Adipocyte (in vitro differentiated cells): ENCODE results near the gene NOS1AP.
A peak's percentile ranks its signal among the peaks of the same experiment; 100 is the strongest.

ENCODE experiments used
- DNase-seq: peaks from one replicate; pipeline ENCODE4 v3.0.0-alpha.2; 2015; ENCODE audit warnings: low read depth
- H3K27me3 ChIP-seq: replicated peaks from 2 replicates; pipeline ENCODE4 v1.7.0; 2013; ENCODE audit warnings: mild to moderate bottlenecking, low read length, moderate library complexity; ENCODE audit not compliant: control insufficient read depth, insufficient read depth
- H3K36me3 ChIP-seq: 2 replicates; pipeline ENCODE4 v1.7.0; 2013; ENCODE audit warnings: low read length, mild to moderate bottlenecking, moderate library complexity; ENCODE audit not compliant: control insufficient read depth, insufficient read depth, severe bottlenecking
- H3K4me1 ChIP-seq: 2 replicates; pipeline ENCODE4 v1.7.0; 2013; ENCODE audit warnings: mild to moderate bottlenecking, low read length, moderate library complexity; ENCODE audit not compliant: control insufficient read depth, insufficient read depth
- H3K4me3 ChIP-seq: 2 replicates; pipeline ENCODE4 v1.7.0; 2013; ENCODE audit warnings: mild to moderate bottlenecking, low read length, moderate library complexity
- H3K9ac ChIP-seq: 2 replicates; pipeline ENCODE4 v1.7.0; 2013; ENCODE audit warnings: mild to moderate bottlenecking, low read length, moderate library complexity
- H3K9me3 ChIP-seq: 2 replicates; pipeline ENCODE4 v1.7.0; 2013; ENCODE audit warnings: mild to moderate bottlenecking, low read length, moderate library complexity; ENCODE audit not compliant: control insufficient read depth

Gene NOS1AP

GRCh38 chr1:162138112-162138511 is 68.6 kb downstream of the NOS1AP start:
- Histone ChIP-seq H3K9ac (no peak overlapping the region), H3K4me1 (peaks cover 15% of the 10 kb centered on the region), H3K4me3 (no peak overlapping the region), H3K36me3 (no peaks in the 10 kb centered on the region), H3K9me3 (no peaks in the 10 kb centered on the region), H3K27me3 (no peaks in the 10 kb centered on the region)
- DNase-seq: no peak

GRCh38 chr1:162138599-162139181 is 69.2 kb downstream of the NOS1AP start:
- DNase-seq: no peak
- Histone ChIP-seq H3K27me3 (no peaks in the 10 kb centered on the region), H3K4me3 (no peak overlapping the region), H3K9me3 (no peaks in the 10 kb centered on the region), H3K9ac (no peak overlapping the region), H3K36me3 (no peaks in the 10 kb centered on the region), H3K4me1 (peaks cover 15% of the 10 kb centered on the region)

- Histone ChIP-seq H3K9me3 (no peaks in the 10 kb centered on the region), H3K4me3 (no peak overlapping the region), H3K27me3 (no peaks in the 10 kb centered on the region), H3K9ac (no peak overlapping the region), H3K36me3 (no peaks in the 10 kb centered on the region), H3K4me1 (peaks cover 15% of the 10 kb centered on the region)
- DNase-seq: no peak
Observed at GRCh38 chr1:162139211-162139610, 69.7 kb downstream of the NOS1AP start.

DNA sequence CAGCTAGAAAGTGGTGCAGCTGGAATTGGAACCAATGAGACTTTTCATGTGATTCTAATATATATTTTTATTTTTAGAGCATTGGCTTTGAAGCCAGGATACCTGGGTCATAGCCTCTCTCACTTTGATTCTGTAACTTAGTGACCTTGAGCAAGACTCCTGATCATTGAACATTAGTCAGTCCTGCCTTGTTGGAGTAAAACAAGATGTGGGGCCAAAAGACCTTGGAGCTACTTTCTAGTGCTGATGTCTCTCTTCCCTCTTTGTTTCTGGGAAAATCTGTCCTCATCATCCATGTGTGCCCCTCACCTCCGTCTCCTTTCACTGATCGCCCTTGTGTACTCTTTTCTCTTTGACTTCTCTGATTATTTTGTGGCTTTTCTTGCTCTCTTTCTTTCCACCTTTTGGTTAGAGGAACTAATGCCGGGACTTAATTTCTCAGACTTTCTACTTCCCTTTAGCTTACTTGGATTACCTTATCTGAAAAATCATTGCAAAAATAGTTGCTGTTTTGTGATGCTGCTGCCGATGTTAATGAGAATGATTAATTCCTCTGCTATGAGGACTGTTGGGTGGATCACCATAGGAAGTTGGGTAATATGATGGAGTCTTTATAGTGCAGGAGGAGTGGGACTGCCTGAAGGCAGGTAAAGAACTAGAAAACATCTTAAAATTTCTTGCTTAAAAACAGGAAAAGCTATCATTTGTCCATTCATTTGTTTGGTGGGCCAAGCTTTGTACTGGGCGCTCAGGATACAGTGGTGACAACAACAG is 72.0 kb downstream of the NOS1AP start:
- peak; percentile 45 for DNase-seq
- no peaks in the 10 kb centered on the region for H3K36me3 ChIP-seq
- no peak overlapping the region for H3K4me3 ChIP-seq
- H3K4me1 ChIP-seq: peaks cover 14% of the 10 kb centered on the region
- no peak overlapping the region for H3K9ac ChIP-seq
- no peaks in the 10 kb centered on the region for H3K9me3 ChIP-seq
- peaks cover 10% of the 10 kb centered on the region for H3K27me3 ChIP-seq

- Histone ChIP-seq H3K4me3 (no peak overlapping the region), H3K9ac (no peak overlapping the region), H3K36me3 (no peaks in the 10 kb centered on the region), H3K27me3 (peaks cover 12% of the 10 kb centered on the region), H3K9me3 (no peaks in the 10 kb centered on the region), H3K4me1 (peaks cover 2% of the 10 kb centered on the region)
- DNase-seq: no peak
Observed at GRCh38 chr1:162142968-162143367, 73.5 kb downstream of the NOS1AP start.

GRCh38 chr1:162144268-162144667 is 74.8 kb downstream of the NOS1AP start:
- H3K36me3 ChIP-seq: no peaks in the 10 kb centered on the region
- H3K9ac ChIP-seq: no peak overlapping the region
- peaks cover 13% of the 10 kb centered on the region for H3K27me3 ChIP-seq
- H3K9me3 ChIP-seq: no peaks in the 10 kb centered on the region
- H3K4me1 ChIP-seq: peaks cover 2% of the 10 kb centered on the region
- no peak overlapping the region for H3K4me3 ChIP-seq
- DNase-seq: no peak

- no peak overlapping the region for H3K9ac ChIP-seq
- H3K27me3 ChIP-seq: peaks cover 13% of the 10 kb centered on the region
- H3K36me3 ChIP-seq: no peaks in the 10 kb centered on the region
- no peak for DNase-seq
- H3K4me1 ChIP-seq: peaks cover 2% of the 10 kb centered on the region
- H3K9me3 ChIP-seq: no peaks in the 10 kb centered on the region
- H3K4me3 ChIP-seq: no peak overlapping the region
Observed at GRCh38 chr1:162144853-162145252, 75.4 kb downstream of the NOS1AP start.

- Histone ChIP-seq H3K4me3 (no peak overlapping the region), H3K36me3 (no peaks in the 10 kb centered on the region), H3K27me3 (peaks cover 13% of the 10 kb centered on the region), H3K9ac (no peak overlapping the region), H3K4me1 (peaks cover 2% of the 10 kb centered on the region), H3K9me3 (no peaks in the 10 kb centered on the region)
- no peak for DNase-seq
Observed at GRCh38 chr1:162145280-162145965, 75.9 kb downstream of the NOS1AP start.

GRCh38 chr1:162145966-162146696 is 76.6 kb downstream of the NOS1AP start:
- Histone ChIP-seq H3K27me3 (peaks cover 13% of the 10 kb centered on the region), H3K4me3 (no peak overlapping the region), H3K9me3 (no peaks in the 10 kb centered on the region), H3K4me1 (peaks cover 2% of the 10 kb centered on the region), H3K9ac (no peak overlapping the region), H3K36me3 (no peaks in the 10 kb centered on the region)
- DNase-seq: no peak

DNA sequence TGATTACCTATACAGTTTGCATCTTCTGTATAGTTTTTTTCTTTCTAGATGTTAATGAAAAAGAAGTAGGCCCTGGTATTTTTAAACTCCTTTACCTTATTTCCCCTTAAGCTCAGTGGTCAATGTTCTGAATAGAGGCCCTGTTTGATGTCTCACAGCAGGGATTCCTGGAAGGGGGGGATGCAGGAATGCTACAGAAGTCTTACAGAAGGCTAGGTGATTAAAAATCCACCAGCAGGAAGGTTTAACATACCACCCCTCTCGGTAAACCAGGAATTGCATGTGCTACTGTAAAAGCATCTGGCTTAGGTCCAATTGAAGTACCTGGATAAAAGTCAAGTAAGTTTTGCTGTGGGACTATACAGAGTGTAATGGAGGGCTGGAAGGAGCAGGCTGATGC is 78.3 kb downstream of the NOS1AP start:
- no peaks in the 10 kb centered on the region for H3K9me3 ChIP-seq
- H3K36me3 ChIP-seq: no peaks in the 10 kb centered on the region
- no peak overlapping the region for H3K4me3 ChIP-seq
- H3K4me1 ChIP-seq: no peaks in the 10 kb centered on the region
- no peak overlapping the region for H3K9ac ChIP-seq
- DNase-seq: no peak
- peaks cover 13% of the 10 kb centered on the region for H3K27me3 ChIP-seq

- DNase-seq: no peak
Observed at GRCh38 chr1:162150112-162150511, 80.6 kb downstream of the NOS1AP start.

More at GRCh38 chr1:162150112-162150511, 80.6 kb downstream of the NOS1AP start:
- Histone ChIP-seq H3K9ac (no peak overlapping the region), H3K27me3 (peaks cover 13% of the 10 kb centered on the region), H3K4me3 (no peak overlapping the region), H3K9me3 (no peaks in the 10 kb centered on the region), H3K4me1 (no peaks in the 10 kb centered on the region), H3K36me3 (no peaks in the 10 kb centered on the region)
